Measurements from ENCODE around the gene NFKBIZ.

Gene NFKBIZ

DNA sequence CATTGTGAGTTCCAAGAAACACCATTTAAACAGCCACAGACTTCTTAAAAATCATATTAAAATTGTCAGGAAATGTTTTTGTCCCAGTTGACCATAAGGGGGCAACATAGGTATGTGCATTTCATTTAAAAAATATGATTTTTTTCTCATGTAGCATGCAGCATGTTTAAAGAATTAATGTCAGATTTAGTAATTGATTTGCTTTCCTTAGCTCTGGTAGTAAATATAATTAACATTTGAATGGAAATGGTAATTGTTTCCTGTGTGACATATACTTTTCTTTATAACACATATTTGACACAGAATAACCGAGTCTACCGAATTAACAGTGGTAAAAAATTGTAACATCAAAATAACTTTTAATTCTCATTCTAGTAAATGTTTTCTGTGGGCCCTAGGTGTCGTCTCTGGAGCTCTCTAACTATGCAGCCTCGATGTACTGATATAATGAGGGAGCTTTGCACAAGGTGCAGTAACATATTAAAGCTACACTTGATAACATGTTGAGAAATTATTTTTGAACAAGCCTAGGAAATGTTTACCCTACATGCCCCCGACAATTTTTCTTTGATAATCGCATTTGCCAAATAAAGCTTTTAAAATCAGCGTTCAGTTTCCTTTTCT lies 35.4 kb upstream of the NFKBIZ start:
- DNase-seq (ENCODE audit: low spot score), result peak; percentile 26
- ChIA-PET CTCF (interaction anchor here (0.6 to 1.3 kb wide), 6 partner anchors 9 to 415 kb away, joined by 3 to 10 read pairs (median 4); no protein-coding TSS in a partner anchor), POLR2A (ENCODE audit: low non-redundant PET) (no interaction called here)
- peak; percentile 71 for TF ChIP-seq CTCF (conservative IDR thresholded peaks at IDR 0.05; ENCODE audit: low read depth)
- H3K27ac ChIP-seq, result no peak overlapping the region

DNA sequence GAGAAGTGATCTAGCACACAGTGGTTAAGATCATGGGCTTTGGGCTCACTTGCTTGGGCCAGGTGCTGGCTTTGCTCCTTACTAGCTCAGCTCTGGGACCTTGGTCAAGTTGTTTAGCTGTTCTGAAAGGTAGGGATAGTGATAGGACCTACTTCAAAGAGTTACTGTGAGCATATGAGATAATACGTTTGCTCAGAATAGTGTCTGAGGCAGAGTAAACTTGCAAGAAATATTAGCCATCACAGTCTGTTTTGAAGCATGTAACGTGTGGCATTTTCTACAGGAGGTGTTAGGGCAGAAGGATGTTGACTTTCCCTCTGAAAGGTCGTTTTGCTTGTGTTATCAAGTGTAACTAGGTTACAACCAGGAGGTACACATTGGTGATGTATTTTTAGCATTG lies 34.5 kb upstream of the NFKBIZ start:
- no peak for TF ChIP-seq CTCF (conservative IDR thresholded peaks at IDR 0.05; ENCODE audit: low read depth)
- no peak overlapping the region for H3K27ac ChIP-seq
- ChIA-PET CTCF (interaction anchor here (0.6 kb wide), 2 partner anchors 35 to 326 kb away, joined by 3 to 5 read pairs; no protein-coding TSS in a partner anchor), POLR2A (ENCODE audit: low non-redundant PET) (no interaction called here)
- no peak for DNase-seq (ENCODE audit: low spot score)

DNA sequence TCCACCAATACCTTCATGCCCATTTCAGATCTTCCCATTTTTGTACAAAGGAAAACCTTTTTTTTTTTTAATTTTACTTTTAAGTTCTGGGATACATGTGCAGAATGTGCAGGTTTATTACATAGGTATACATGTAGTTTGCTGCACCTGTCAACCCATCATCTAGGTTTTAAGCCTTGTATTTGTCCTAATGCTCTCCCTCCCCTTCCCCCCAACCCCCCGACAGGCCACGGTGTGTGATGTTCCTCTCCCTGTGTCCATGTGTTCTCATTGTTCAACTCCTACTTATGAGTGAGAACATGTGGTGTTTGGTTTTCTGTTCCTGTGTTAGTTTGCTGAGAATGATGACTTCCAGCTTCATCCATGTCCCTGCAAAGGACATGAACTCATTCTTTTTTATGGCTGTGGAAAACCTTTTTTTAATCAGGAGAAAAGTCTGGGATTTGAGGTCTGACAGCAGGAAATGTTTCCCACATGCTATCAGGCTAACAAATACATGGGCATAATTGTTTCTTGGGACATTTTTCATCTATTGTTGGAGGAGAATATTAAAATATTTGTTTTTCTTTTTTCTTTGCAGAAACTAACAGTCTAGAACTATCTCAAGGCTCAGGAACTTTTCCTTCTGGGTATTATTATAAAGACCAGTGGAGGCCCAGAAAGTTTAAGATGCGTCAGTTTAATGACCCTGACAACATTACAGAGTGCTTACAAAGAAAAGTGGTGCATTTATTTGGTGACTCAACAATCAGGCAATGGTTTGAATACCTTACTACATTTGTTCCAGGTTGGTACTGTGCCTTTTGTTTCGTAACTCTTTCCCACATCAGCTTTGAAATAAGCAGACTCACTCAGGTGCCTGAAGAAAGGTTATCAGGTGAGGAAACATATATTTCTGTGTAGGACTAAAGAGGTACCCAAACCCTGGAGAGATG lies 32.8 kb upstream of the NFKBIZ start:
- no peak for TF ChIP-seq CTCF (conservative IDR thresholded peaks at IDR 0.05; ENCODE audit: low read depth)
- CTCF ChIA-PET, result no interaction called here
- POLR2A ChIA-PET (ENCODE audit: low non-redundant PET), result interaction anchor here (1.5 kb wide), 1 partner anchor 33 kb away, joined by 7 read pairs; the partner anchor contains the start of gene NFKBIZ
- peak; percentile 51 for DNase-seq (ENCODE audit: low spot score)
- no peak overlapping the region for H3K27ac ChIP-seq

- no peak overlapping the region for H3K27ac ChIP-seq
- POLR2A ChIA-PET (ENCODE audit: low non-redundant PET), result interaction anchor here (0.8 to 1.5 kb wide), 2 partner anchors 31 to 32 kb away, joined by 3 to 7 read pairs; partner anchors contain the start of gene NFKBIZ
- no peak for TF ChIP-seq CTCF (conservative IDR thresholded peaks at IDR 0.05; ENCODE audit: low read depth)
- CTCF ChIA-PET, result interaction anchor here (1.0 kb wide), 1 partner anchor 407 kb away, joined by 3 read pairs; no protein-coding TSS in a partner anchor
- DNase-seq (ENCODE audit: low spot score), result no peak
These were observed 31.3 kb upstream of the NFKBIZ start for GRCh38 chr3:101817992-101818391.

DNA sequence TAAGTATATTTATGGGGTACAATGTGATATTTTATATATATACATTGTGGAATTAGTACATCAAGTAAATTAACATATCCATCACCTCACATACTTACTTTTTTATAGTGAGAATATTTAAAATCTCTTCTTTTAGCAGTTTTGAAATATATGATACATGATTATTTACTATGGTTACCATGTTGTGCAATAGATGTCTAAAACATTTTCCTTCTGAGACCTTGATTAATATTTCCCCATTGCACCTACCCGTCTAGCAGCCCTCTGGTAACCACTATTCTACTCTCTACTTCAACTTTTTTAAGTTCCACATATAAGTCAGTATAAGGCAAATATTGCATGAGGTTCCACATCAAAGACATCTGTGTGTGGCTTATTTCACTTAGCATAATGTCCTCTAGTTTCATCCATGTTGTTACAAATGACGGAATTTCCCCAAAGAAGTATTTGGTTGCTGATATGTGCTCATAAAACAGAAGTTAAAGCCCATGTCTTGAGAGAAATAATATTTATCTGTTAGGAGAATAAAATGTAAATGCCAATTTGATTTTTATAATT lies 29.6 kb upstream of the NFKBIZ start:
- no peak for TF ChIP-seq CTCF (conservative IDR thresholded peaks at IDR 0.05; ENCODE audit: low read depth)
- ChIA-PET POLR2A (ENCODE audit: low non-redundant PET) (no interaction called here), CTCF (no interaction called here)
- no peak overlapping the region for H3K27ac ChIP-seq
- no peak for DNase-seq (ENCODE audit: low spot score)

DNA sequence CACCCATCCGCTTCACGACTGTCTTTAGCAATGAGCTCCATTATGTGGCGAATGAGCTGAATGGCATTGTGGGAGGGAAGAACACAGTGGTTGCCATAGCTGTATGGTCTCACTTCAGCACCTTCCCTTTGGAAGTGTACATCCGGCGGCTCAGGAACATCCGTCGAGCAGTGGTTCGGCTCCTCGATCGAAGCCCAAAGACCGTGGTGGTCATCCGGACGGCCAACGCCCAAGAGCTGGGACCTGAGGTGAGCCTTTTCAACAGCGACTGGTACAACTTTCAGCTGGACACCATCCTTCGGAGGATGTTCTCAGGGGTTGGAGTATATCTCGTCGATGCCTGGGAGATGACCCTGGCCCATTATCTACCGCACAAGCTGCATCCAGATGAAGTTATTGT lies 27.8 kb upstream of the NFKBIZ start:
- CTCF ChIA-PET, result no interaction called here

More for the DNA sequence above, 27.8 kb upstream of the NFKBIZ start:
- POLR2A ChIA-PET (ENCODE audit: low non-redundant PET), result no interaction called here
- no peak overlapping the region for H3K27ac ChIP-seq
- no peak for DNase-seq (ENCODE audit: low spot score)
- TF ChIP-seq CTCF (conservative IDR thresholded peaks at IDR 0.05; ENCODE audit: low read depth), result no peak
